Left renal pelvis (tissue), 4 donors: Measurements from ENCODE around the gene ALK. TPM values are rescaled to one million over a fixed set of nuclear protein-coding genes. Genes with fewer than 3 reads are reported as not detected.
"Not testable (repeated sequence)": the region's sequence is repeated elsewhere in the genome, so short reads cannot be mapped to it uniquely, and the experiment has no call there.

Source experiments
- DNase-seq, 4 donors: peaks; one replicate each; pipeline ENCODE4 v3.0.0-alpha.2; 2013; ENCODE audit warnings: low read depth in 4 of 4, low spot score in 3 of 4
- polyA plus RNA-seq, 4 donors: library from polyadenylated mRNA; unstranded; fragments of 120-200 nt; gene quantifications; one replicate each; pipeline ENCODE4 v1.2.1, GENCODE V29; 2013; ENCODE audit not compliant: insufficient read length in 4 of 4

ALK gene
- polyA plus RNA-seq, 4 donors: 0.30 to 1.4 (median 0.54) TPM

GRCh38 chr2:29762239-29762638 is 159.1 kb downstream of the ALK start:
- no peak for DNase-seq

GRCh38 chr2:29761278-29761677 is 160.1 kb downstream of the ALK start:
- DNase-seq: no peak

GRCh38 chr2:29760008-29760407 is 161.4 kb downstream of the ALK start:
- DNase-seq: no peak

- no peak for DNase-seq
Measured at GRCh38 chr2:29759360-29759759, 162.0 kb downstream of the ALK start.

- no peak for DNase-seq
Measured at GRCh38 chr2:29755829-29756228, 165.6 kb downstream of the ALK start.

- DNase-seq: no peak
Measured at GRCh38 chr2:29755233-29755632, 166.2 kb downstream of the ALK start.

GRCh38 chr2:29753671-29754444 is 167.5 kb downstream of the ALK start:
- no peak for DNase-seq

- DNase-seq: no peak
Measured at GRCh38 chr2:29751390-29751789, 170.0 kb downstream of the ALK start.

- not testable (repeated sequence) for DNase-seq
Measured at GRCh38 chr2:29750463-29750862, 170.9 kb downstream of the ALK start.

GRCh38 chr2:29749843-29750242 is 171.5 kb downstream of the ALK start:
- DNase-seq: no peak

GRCh38 chr2:29749041-29749440 is 172.3 kb downstream of the ALK start:
- no peak for DNase-seq

GRCh38 chr2:29747786-29748470 is 173.5 kb downstream of the ALK start:
- DNase-seq: no peak

GRCh38 chr2:29744976-29745375 is 176.4 kb downstream of the ALK start:
- DNase-seq: no peak

- no peak for DNase-seq
Measured at GRCh38 chr2:29743516-29743915, 177.9 kb downstream of the ALK start.

GRCh38 chr2:29742656-29743055 is 178.7 kb downstream of the ALK start:
- no peak for DNase-seq

- no peak for DNase-seq
Measured at GRCh38 chr2:29741132-29741531, 180.3 kb downstream of the ALK start.

GRCh38 chr2:29733965-29734364 is 187.4 kb downstream of the ALK start:
- DNase-seq: no peak

GRCh38 chr2:29733213-29733612 is 188.2 kb downstream of the ALK start:
- DNase-seq: no peak

- no peak for DNase-seq
Measured at GRCh38 chr2:29731948-29732347, 189.4 kb downstream of the ALK start.

- no peak for DNase-seq
Measured at GRCh38 chr2:29729932-29730331, 191.5 kb downstream of the ALK start.

GRCh38 chr2:29729401-29729800 is 192.0 kb downstream of the ALK start:
- no peak for DNase-seq

GRCh38 chr2:29726976-29727375 is 194.4 kb downstream of the ALK start:
- DNase-seq: no peak
